ENCODE results near the gene PLEKHD1.

DNA sequence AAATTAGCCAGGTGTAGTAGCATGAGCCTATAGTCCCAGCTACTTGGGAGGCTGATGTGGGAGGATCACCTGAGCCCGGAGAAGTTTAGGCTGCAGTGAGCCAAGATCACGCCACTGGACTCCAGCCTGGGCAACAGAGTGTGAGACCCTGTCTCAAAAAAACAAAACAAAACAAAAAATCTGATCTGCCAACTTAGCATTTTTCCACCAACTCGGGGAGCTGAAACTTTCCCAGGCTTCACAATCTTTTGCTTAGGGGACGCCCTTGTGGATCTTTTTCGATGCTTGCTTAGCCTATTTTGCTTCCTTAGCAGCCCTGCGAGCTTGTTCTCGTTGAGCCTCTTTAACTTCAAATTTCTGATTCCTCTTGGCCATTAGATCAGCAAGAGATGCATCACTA lies 76.3 kb downstream of the PLEKHD1 start:
- TF ChIP-seq, protein P1, sequence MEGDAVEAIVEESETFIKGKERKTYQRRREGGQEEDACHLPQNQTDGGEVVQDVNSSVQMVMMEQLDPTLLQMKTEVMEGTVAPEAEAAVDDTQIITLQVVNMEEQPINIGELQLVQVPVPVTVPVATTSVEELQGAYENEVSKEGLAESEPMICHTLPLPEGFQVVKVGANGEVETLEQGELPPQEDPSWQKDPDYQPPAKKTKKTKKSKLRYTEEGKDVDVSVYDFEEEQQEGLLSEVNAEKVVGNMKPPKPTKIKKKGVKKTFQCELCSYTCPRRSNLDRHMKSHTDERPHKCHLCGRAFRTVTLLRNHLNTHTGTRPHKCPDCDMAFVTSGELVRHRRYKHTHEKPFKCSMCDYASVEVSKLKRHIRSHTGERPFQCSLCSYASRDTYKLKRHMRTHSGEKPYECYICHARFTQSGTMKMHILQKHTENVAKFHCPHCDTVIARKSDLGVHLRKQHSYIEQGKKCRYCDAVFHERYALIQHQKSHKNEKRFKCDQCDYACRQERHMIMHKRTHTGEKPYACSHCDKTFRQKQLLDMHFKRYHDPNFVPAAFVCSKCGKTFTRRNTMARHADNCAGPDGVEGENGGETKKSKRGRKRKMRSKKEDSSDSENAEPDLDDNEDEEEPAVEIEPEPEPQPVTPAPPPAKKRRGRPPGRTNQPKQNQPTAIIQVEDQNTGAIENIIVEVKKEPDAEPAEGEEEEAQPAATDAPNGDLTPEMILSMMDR (IDR thresholded peaks at IDR 0.05), result no peak
- TF ChIP-seq POLR2A (IDR thresholded peaks at IDR 0.05), result no peak
